Body of pancreas (tissue), 4 donors: Measurements from ENCODE around the gene ITPK1. TPM values are rescaled to one million over a fixed set of nuclear protein-coding genes. Genes with fewer than 3 reads are reported as not detected.

Experiments used
- ATAC-seq: fragments of 150-250 bp; one replicate; pipeline ENCODE4 v1.9.1; 2016
- DNase-seq, 4 donors: peaks; one replicate each; pipeline ENCODE4 v3.0.0-alpha.2; 2019
- H3K27ac ChIP-seq, 4 donors: fragments of 200-600 bp; sonication (generic); 1 replicate in 3 of 4; 2 replicates in 1 of 4; pipeline versions ENCODE4 v1.5.1 to v1.6.1; 2016 to 2019; ENCODE audit warnings: mild to moderate bottlenecking in 1 of 4, mixed read lengths in 1 of 4, moderate library complexity in 1 of 4
- H3K27me3 ChIP-seq, 2 donors: fragments of 200-600 bp; sonication (generic); one replicate each; pipeline ENCODE4 v1.6.0; 2016; ENCODE audit warnings: mild to moderate bottlenecking in 1 of 2
- H3K36me3 ChIP-seq, 2 donors: fragments of 200-600 bp; sonication (generic); replicated peaks in 1 of 2; 2 replicates each; pipeline ENCODE4 v1.5.1; 2016; ENCODE audit warnings: low read depth in 2 of 2; ENCODE audit not compliant: insufficient read depth in 1 of 2
- H3K4me1 ChIP-seq: fragments of 200-600 bp; sonication (generic); one replicate; pipeline ENCODE4 v1.6.0; 2016
- H3K4me3 ChIP-seq, 2 donors: fragments of 200-600 bp; sonication (generic); 1 replicate in 1 of 2; 2 replicates in 1 of 2; pipeline ENCODE4 v1.5.1; 2016 to 2019
- H3K9me3 ChIP-seq, 3 donors: fragments of 200-600 bp; sonication (generic); 1 replicate in 2 of 3; 2 replicates in 1 of 3; pipeline ENCODE4 v1.5.1; 2016
- CTCF ChIP-seq, 7 experiments: fragments of 450-650 bp in 4 of 7; fragments of 200-600 bp in 3 of 7; sonication (generic) in 3 of 7; IDR thresholded peaks; one replicate each; pipeline ENCODE4 v1.5.1; 2016 to 2019; ENCODE audit warnings: antibody characterized with exemption in 7 of 7
- POLR2A ChIP-seq, 3 donors: fragments of 450-650 bp; IDR thresholded peaks; one replicate each; pipeline ENCODE4 v1.6.1; 2016; ENCODE audit warnings: antibody characterized with exemption in 3 of 3, mild to moderate bottlenecking in 2 of 3
- WGBS, 2 donors: methylation state at CpG; one replicate each; pipeline ENCODE4 v1.1.5; 2017; 5-methylcytosine and 5-hydroxymethylcytosine counted together
- intact Hi-C: fragments of 100-400 bp; cut with DNase I; formaldehyde crosslinking; loops from one replicate; pipeline ENCODE4 v1.15.1; 2023
- total RNA-seq, 2 donors: library from RNA; depleted of rRNA; stranded (reverse); fragments of >200 nt; gene quantifications; one replicate each; pipeline ENCODE4 v1.1.0, GENCODE V29; 2016

The ITPK1 gene
- total RNA-seq, 2 donors from 2014 or later = 30.1 to 32.6 TPM

- Histone ChIP-seq H3K4me1 (peaks cover 29% of the 10 kb centered on the region), H3K27me3 (no peaks in the 10 kb centered on the region), H3K36me3 (no peaks in the 10 kb centered on the region), H3K27ac (peak overlapping the region in 2 of 4 donors; percentile 54 to 63), H3K4me3 (no peak overlapping the region), H3K9me3 (no peaks in the 10 kb centered on the region)
- ATAC-seq = peak; percentile 34
- intact Hi-C loops = no loop called here
- 53 to 75% methylated on average over 5 to 9 of the region's 9 CpGs for WGBS, 2 donors
- DNase-seq = peak in 3 of 4 donors; percentile 64 to 69 (median 65)
- TF ChIP-seq POLR2A (IDR thresholded peaks at IDR 0.05) = no peak
Observed at GRCh38 chr14:93055651-93056115, 60.0 kb downstream of the ITPK1 start.

- Histone ChIP-seq H3K9me3 (no peaks in the 10 kb centered on the region), H3K4me1 (peaks cover 37% of the 10 kb centered on the region), H3K27me3 (no peaks in the 10 kb centered on the region), H3K4me3 (no peak overlapping the region), H3K36me3 (no peaks in the 10 kb centered on the region), H3K27ac (no peak overlapping the region)
- TF ChIP-seq CTCF (IDR thresholded peaks at IDR 0.05) (no peak), POLR2A (IDR thresholded peaks at IDR 0.05) (no peak)
- intact Hi-C loops = no loop called here
- DNase-seq (no peak), ATAC-seq (no peak)
- 90 to 97% methylated on average over 7 of the region's 7 CpGs for WGBS, 2 donors
Observed at GRCh38 chr14:93054876-93055275, 60.8 kb downstream of the ITPK1 start.

- Histone ChIP-seq H3K9me3 (no peaks in the 10 kb centered on the region), H3K36me3 (no peaks in the 10 kb centered on the region), H3K4me1 (peaks cover 44% of the 10 kb centered on the region), H3K27me3 (no peaks in the 10 kb centered on the region), H3K4me3 (no peak overlapping the region), H3K27ac (no peak overlapping the region)
- DNase-seq (no peak), ATAC-seq (no peak)
- WGBS, 2 donors = 72 to 75% methylated on average over 6 of the region's 6 CpGs
- TF ChIP-seq POLR2A (IDR thresholded peaks at IDR 0.05) (no peak), CTCF (IDR thresholded peaks at IDR 0.05) (no peak)
- intact Hi-C loops = no loop called here
Observed at GRCh38 chr14:93054006-93054405, 61.7 kb downstream of the ITPK1 start.

GRCh38 chr14:93051600-93052546, 63.9 kb downstream of the ITPK1 start:
- ATAC-seq (no peak), DNase-seq (no peak)
- Histone ChIP-seq H3K4me1 (peaks cover 46% of the 10 kb centered on the region), H3K4me3 (no peak overlapping the region), H3K27ac (no peak overlapping the region), H3K27me3 (no peaks in the 10 kb centered on the region), H3K9me3 (no peaks in the 10 kb centered on the region), H3K36me3 (no peaks in the 10 kb centered on the region)
- intact Hi-C loops = no loop called here
- TF ChIP-seq CTCF (IDR thresholded peaks at IDR 0.05) (no peak), POLR2A (IDR thresholded peaks at IDR 0.05) (no peak)
- WGBS, 2 donors = 96 to 99% methylated on average over 9 of the region's 9 CpGs

GRCh38 chr14:93050761-93051160, 65.0 kb downstream of the ITPK1 start:
- DNase-seq = peak in 1 of 4 donors; percentile 41
- H3K27me3 ChIP-seq = no peaks in the 10 kb centered on the region
- H3K36me3 ChIP-seq = no peaks in the 10 kb centered on the region
- no peak for ATAC-seq
- TF ChIP-seq POLR2A (IDR thresholded peaks at IDR 0.05) (no peak), CTCF (IDR thresholded peaks at IDR 0.05) (no peak)
- H3K9me3 ChIP-seq = no peaks in the 10 kb centered on the region
- 66 to 79% methylated on average over 9 to 12 of the region's 12 CpGs for WGBS, 2 donors
- H3K27ac ChIP-seq = no peak overlapping the region
- peaks cover 43% of the 10 kb centered on the region for H3K4me1 ChIP-seq
- no peak overlapping the region for H3K4me3 ChIP-seq
- intact Hi-C loops = no loop called here
